Stomach smooth muscle (tissue), 2 donors: ENCODE data around the gene ATP5MG.
"Not testable (repeated sequence)": the region's sequence is repeated elsewhere in the genome, so short reads cannot be mapped to it uniquely, and the experiment has no call there.

Source experiments
- H3K27ac ChIP-seq: one replicate; pipeline ENCODE4 v1.7.0; 2013; ENCODE audit warnings: mild to moderate bottlenecking, low read length, inconsistent platforms
- H3K27me3 ChIP-seq, 2 donors: one replicate each; pipeline ENCODE4 v1.7.0; 2013; ENCODE audit warnings: low read length in 2 of 2; ENCODE audit not compliant: insufficient read depth in 2 of 2, control insufficient read depth in 1 of 2
- H3K36me3 ChIP-seq, 2 donors: one replicate each; pipeline ENCODE4 v1.7.0; 2013; ENCODE audit warnings: low read length in 2 of 2; ENCODE audit not compliant: control insufficient read depth in 2 of 2, insufficient read depth in 2 of 2
- H3K4me1 ChIP-seq: one replicate; pipeline ENCODE4 v1.7.0; 2013; ENCODE audit warnings: low read length; ENCODE audit not compliant: control insufficient read depth, insufficient read depth
- H3K4me3 ChIP-seq, 2 donors: one replicate each; pipeline ENCODE4 v1.7.0; 2013; ENCODE audit warnings: low read length in 2 of 2
- H3K9ac ChIP-seq, 2 donors: one replicate each; pipeline ENCODE4 v1.7.0; 2013; ENCODE audit warnings: low read length in 2 of 2, mild to moderate bottlenecking in 1 of 2
- H3K9me3 ChIP-seq, 2 donors: one replicate each; pipeline ENCODE4 v1.7.0; 2013; ENCODE audit warnings: low read length in 2 of 2; ENCODE audit not compliant: control insufficient read depth in 2 of 2
- donor health status: healthy.
- donor health status: Pancreatic carcinoma.

ATP5MG gene

GRCh38 chr11:118375978-118376377, 25.4 kb upstream of the ATP5MG start:
- no peaks in the 10 kb centered on the region for H3K4me1 ChIP-seq
- no peak overlapping the region for H3K4me3 ChIP-seq
- H3K27me3 ChIP-seq, result no peaks in the 10 kb centered on the region
- H3K9me3 ChIP-seq, result no peaks in the 10 kb centered on the region
- no peak overlapping the region for H3K27ac ChIP-seq
- no peak overlapping the region for H3K9ac ChIP-seq
- H3K36me3 ChIP-seq, result peaks cover 57 to 58% of the 10 kb centered on the region in 2 donors

GRCh38 chr11:118379497-118379896, 21.9 kb upstream of the ATP5MG start:
- Histone ChIP-seq H3K4me3 (no peak overlapping the region), H3K27ac (no peak overlapping the region), H3K9me3 (no peaks in the 10 kb centered on the region), H3K27me3 (no peaks in the 10 kb centered on the region), H3K9ac (no peak overlapping the region), H3K4me1 (no peaks in the 10 kb centered on the region), H3K36me3 (peaks cover 56 to 60% of the 10 kb centered on the region in 2 donors)

GRCh38 chr11:118380571-118380970, 20.8 kb upstream of the ATP5MG start:
- Histone ChIP-seq H3K4me3 (no peak overlapping the region), H3K4me1 (no peaks in the 10 kb centered on the region), H3K27ac (no peak overlapping the region), H3K27me3 (no peaks in the 10 kb centered on the region), H3K9ac (no peak overlapping the region), H3K9me3 (no peaks in the 10 kb centered on the region), H3K36me3 (peaks cover 60 to 66% of the 10 kb centered on the region in 2 donors)

GRCh38 chr11:118382954-118383353, 18.5 kb upstream of the ATP5MG start:
- peaks cover 68 to 78% of the 10 kb centered on the region in 2 donors for H3K36me3 ChIP-seq
- no peaks in the 10 kb centered on the region for H3K27me3 ChIP-seq
- H3K4me3 ChIP-seq, result no peak overlapping the region
- no peak overlapping the region for H3K9ac ChIP-seq
- no peaks in the 10 kb centered on the region for H3K4me1 ChIP-seq
- no peak overlapping the region for H3K27ac ChIP-seq
- no peaks in the 10 kb centered on the region for H3K9me3 ChIP-seq

- H3K36me3 ChIP-seq, result peaks cover 65 to 79% of the 10 kb centered on the region in 2 donors
- H3K27me3 ChIP-seq, result no peaks in the 10 kb centered on the region
- H3K4me1 ChIP-seq, result no peaks in the 10 kb centered on the region
- no peak overlapping the region for H3K9ac ChIP-seq
- H3K9me3 ChIP-seq, result no peaks in the 10 kb centered on the region
- no peak overlapping the region for H3K4me3 ChIP-seq
- no peak overlapping the region for H3K27ac ChIP-seq
Measured at GRCh38 chr11:118383657-118384056, 17.7 kb upstream of the ATP5MG start.

- Histone ChIP-seq H3K27ac (no peak overlapping the region), H3K4me3 (no peak overlapping the region), H3K27me3 (no peaks in the 10 kb centered on the region), H3K36me3 (peaks cover 22% of the 10 kb centered on the region in 2 donors), H3K4me1 (peaks cover 6% of the 10 kb centered on the region), H3K9me3 (no peaks in the 10 kb centered on the region), H3K9ac (no peak overlapping the region)
Measured at GRCh38 chr11:118396097-118396501, 5.3 kb upstream of the ATP5MG start.

DNA sequence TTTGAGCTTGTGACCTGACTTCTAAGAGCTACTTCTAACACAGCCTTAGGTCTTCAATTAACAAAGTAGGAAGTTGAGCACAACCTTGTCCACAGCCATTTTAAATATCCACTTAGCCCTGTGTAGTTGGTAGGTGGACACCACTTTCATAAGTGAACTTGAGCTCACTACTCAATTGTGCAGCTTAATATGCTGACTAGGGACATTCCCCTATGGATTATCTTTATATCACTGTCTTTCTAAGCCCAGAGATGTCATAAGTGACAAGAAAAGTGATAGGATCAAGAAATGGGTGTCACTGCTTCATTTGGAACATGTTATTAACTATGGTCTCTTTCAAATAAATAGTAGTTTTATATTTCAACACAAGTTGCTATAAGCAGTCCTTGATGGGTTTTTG, 4.0 kb upstream of the ATP5MG start:
- Histone ChIP-seq H3K36me3 (peaks cover 17 to 20% of the 10 kb centered on the region in 2 donors), H3K9me3 (no peaks in the 10 kb centered on the region), H3K27me3 (no peaks in the 10 kb centered on the region), H3K27ac (no peak overlapping the region), H3K4me1 (peaks cover 7% of the 10 kb centered on the region), H3K4me3 (no peak overlapping the region), H3K9ac (no peak overlapping the region)

- H3K36me3 ChIP-seq, result peaks cover 9 to 13% of the 10 kb centered on the region in 2 donors
- peaks cover 12% of the 10 kb centered on the region for H3K4me1 ChIP-seq
- H3K9me3 ChIP-seq, result no peaks in the 10 kb centered on the region
- H3K9ac ChIP-seq, result no peak overlapping the region
- no peaks in the 10 kb centered on the region for H3K27me3 ChIP-seq
- no peak overlapping the region for H3K4me3 ChIP-seq
- no peak overlapping the region for H3K27ac ChIP-seq
Measured at GRCh38 chr11:118398791-118399559, 2.4 kb upstream of the ATP5MG start.

GRCh38 chr11:118401880-118402590, 629 bp downstream of the ATP5MG start:
- Histone ChIP-seq H3K4me3 (peak overlapping the region; percentile 95 to 100), H3K27me3 (no peaks in the 10 kb centered on the region), H3K27ac (peak overlapping the region; percentile 84), H3K9me3 (no peaks in the 10 kb centered on the region), H3K9ac (peak overlapping the region; percentile 72 to 99), H3K36me3 (peaks cover 3 to 11% of the 10 kb centered on the region in 2 donors), H3K4me1 (peaks cover 12% of the 10 kb centered on the region)

DNA sequence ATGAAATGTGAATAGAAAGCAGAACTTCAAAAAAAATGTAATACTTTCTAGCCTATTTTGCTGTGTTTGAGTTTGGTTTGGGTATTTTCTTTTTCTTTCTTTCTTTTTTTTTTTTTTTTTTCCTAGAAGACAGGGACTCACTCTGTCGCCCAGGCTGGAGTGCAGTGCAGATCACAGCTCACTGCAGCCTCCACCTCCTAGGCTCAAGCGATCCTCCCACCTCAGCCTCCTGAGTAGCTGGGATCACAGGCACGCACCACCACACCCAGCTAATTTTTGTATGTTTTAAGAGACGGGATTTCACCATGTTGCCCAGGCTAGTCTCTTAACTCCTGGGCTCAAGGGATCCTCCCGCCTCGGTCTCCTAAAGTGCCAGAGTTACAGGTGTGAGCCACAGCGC, 1.2 kb downstream of the ATP5MG start:
- not testable (repeated sequence) for H3K9me3 ChIP-seq, H3K27ac ChIP-seq, H3K27me3 ChIP-seq
- peaks cover 5 to 12% of the 10 kb centered on the region in 2 donors for H3K36me3 ChIP-seq
- peak overlapping the region; percentile 95 to 100 for H3K4me3 ChIP-seq
- peaks cover 12% of the 10 kb centered on the region for H3K4me1 ChIP-seq
- H3K9ac ChIP-seq, result peak overlapping the region in 1 of 2 donors; percentile 99
